Progenitor cell of endocrine pancreas (in vitro differentiated cells): Measurements from ENCODE around the gene KCNIP4. TPM values are rescaled to one million over a fixed set of nuclear protein-coding genes. Genes with fewer than 3 reads are reported as not detected.

Experiments used
- DNase-seq: peaks from one replicate; pipeline ENCODE4 v3.0.0; 2021; ENCODE audit warnings: low spot score; ENCODE audit not compliant: unreplicated experiment
- H3K27ac Mint-ChIP-seq: 2 replicates; pipeline ENCODE4 v1.8.0; 2021; ENCODE audit warnings: mild to moderate bottlenecking, moderate library complexity, mixed read lengths
- H3K27me3 Mint-ChIP-seq: 2 replicates; pipeline ENCODE4 v1.8.0; 2021; ENCODE audit warnings: mixed read lengths
- H3K36me3 Mint-ChIP-seq: 2 replicates; pipeline ENCODE4 v1.8.0; 2022; ENCODE audit warnings: mixed read lengths; ENCODE audit not compliant: insufficient read depth
- H3K4me1 Mint-ChIP-seq: 2 replicates; pipeline ENCODE4 v1.8.0; 2021; ENCODE audit warnings: low read depth, mixed read lengths
- H3K4me3 Mint-ChIP-seq: 2 replicates; pipeline ENCODE4 v1.8.0; 2021; ENCODE audit warnings: low read depth, mild to moderate bottlenecking, moderate library complexity, mixed read lengths
- H3K9me3 Mint-ChIP-seq: 2 replicates; pipeline ENCODE4 v1.8.0; 2021; ENCODE audit warnings: low read depth, mixed read lengths
- CTCF ChIP-seq: fragments of 200-600 bp; sonication (generic); IDR thresholded peaks from one replicate; pipeline ENCODE4 v1.5.0; 2021; ENCODE audit warnings: antibody characterized with exemption, mild to moderate bottlenecking; ENCODE audit not compliant: unreplicated experiment
- total RNA-seq: library from RNA; stranded (reverse); gene quantifications from 2 replicates; pipeline ENCODE4 v1.2.1, GENCODE V29; 2021

The KCNIP4 gene
- total RNA-seq, 1 donor from 2014 or later, result 0.43 TPM

GRCh38 chr4:21077967-21078366 lies 870.6 kb downstream of the KCNIP4 start:
- DNase-seq, result no peak
- H3K4me1 Mint-ChIP-seq, result peaks cover 1% of the 10 kb centered on the region
- H3K27ac Mint-ChIP-seq, result no peak overlapping the region
- peaks cover 8% of the 10 kb centered on the region for H3K9me3 Mint-ChIP-seq
- no peaks in the 10 kb centered on the region for H3K27me3 Mint-ChIP-seq
- no peak overlapping the region for H3K4me3 Mint-ChIP-seq
- H3K36me3 Mint-ChIP-seq, result no peaks in the 10 kb centered on the region
- TF ChIP-seq CTCF, result no peak

GRCh38 chr4:21067351-21067750 lies 881.2 kb downstream of the KCNIP4 start:
- H3K27ac Mint-ChIP-seq, result no peak overlapping the region
- no peaks in the 10 kb centered on the region for H3K27me3 Mint-ChIP-seq
- H3K9me3 Mint-ChIP-seq, result peaks cover 4% of the 10 kb centered on the region
- no peaks in the 10 kb centered on the region for H3K36me3 Mint-ChIP-seq
- no peak for TF ChIP-seq CTCF
- H3K4me3 Mint-ChIP-seq, result no peak overlapping the region
- H3K4me1 Mint-ChIP-seq, result no peaks in the 10 kb centered on the region
- DNase-seq, result no peak

DNA sequence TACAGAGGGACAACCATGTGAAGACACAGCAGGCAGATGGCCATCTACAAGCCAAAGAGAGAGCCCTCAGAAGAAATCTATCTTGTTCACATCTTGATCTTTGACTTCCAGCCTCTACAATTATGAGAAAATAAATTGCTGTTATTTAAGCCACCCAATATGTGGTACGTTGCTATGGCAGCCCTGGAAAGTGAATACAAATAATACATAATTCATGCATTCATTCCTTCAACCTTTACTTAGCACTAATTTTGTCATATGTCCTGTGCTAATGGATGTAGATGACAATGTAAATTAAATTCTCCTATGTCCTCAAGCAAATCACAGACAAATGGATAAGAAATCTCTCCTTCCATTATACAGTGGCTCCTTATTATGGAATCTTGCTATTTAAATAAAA lies 886.7 kb downstream of the KCNIP4 start:
- H3K4me1 Mint-ChIP-seq, result no peaks in the 10 kb centered on the region

GRCh38 chr4:21046141-21046540 lies 902.4 kb downstream of the KCNIP4 start:
- H3K36me3 Mint-ChIP-seq, result no peaks in the 10 kb centered on the region
- peaks cover 3% of the 10 kb centered on the region for H3K27me3 Mint-ChIP-seq
- no peak for TF ChIP-seq CTCF
- H3K9me3 Mint-ChIP-seq, result no peaks in the 10 kb centered on the region
- H3K4me3 Mint-ChIP-seq, result no peak overlapping the region
- DNase-seq, result no peak
- H3K27ac Mint-ChIP-seq, result no peak overlapping the region
- H3K4me1 Mint-ChIP-seq, result no peaks in the 10 kb centered on the region

More for the DNA sequence above, 886.7 kb downstream of the KCNIP4 start:
- H3K4me3 Mint-ChIP-seq, result no peak overlapping the region
- H3K9me3 Mint-ChIP-seq, result no peaks in the 10 kb centered on the region
- H3K27me3 Mint-ChIP-seq, result no peaks in the 10 kb centered on the region
- H3K36me3 Mint-ChIP-seq, result no peaks in the 10 kb centered on the region
- DNase-seq, result no peak
- TF ChIP-seq CTCF, result no peak
- H3K27ac Mint-ChIP-seq, result no peak overlapping the region

GRCh38 chr4:21045119-21045518 lies 903.5 kb downstream of the KCNIP4 start:
- Mint-ChIP-seq H3K9me3 (no peaks in the 10 kb centered on the region), H3K4me3 (no peak overlapping the region), H3K27ac (no peak overlapping the region), H3K4me1 (no peaks in the 10 kb centered on the region), H3K36me3 (no peaks in the 10 kb centered on the region), H3K27me3 (peaks cover 3% of the 10 kb centered on the region)
- DNase-seq, result no peak
- no peak for TF ChIP-seq CTCF

- H3K4me1 Mint-ChIP-seq, result no peaks in the 10 kb centered on the region
- peaks cover 3% of the 10 kb centered on the region for H3K27me3 Mint-ChIP-seq
- H3K4me3 Mint-ChIP-seq, result no peak overlapping the region
- H3K36me3 Mint-ChIP-seq, result no peaks in the 10 kb centered on the region
- no peak for TF ChIP-seq CTCF
- no peak for DNase-seq
- no peaks in the 10 kb centered on the region for H3K9me3 Mint-ChIP-seq
- no peak overlapping the region for H3K27ac Mint-ChIP-seq
These were observed 906.9 kb downstream of the KCNIP4 start for GRCh38 chr4:21041708-21042107.
